Measurements from ENCODE around the gene CDT1. TPM values are rescaled to one million over a fixed set of nuclear protein-coding genes. Genes with fewer than 3 reads are reported as not detected.
A peak's percentile ranks its signal among the peaks of the same experiment; 100 is the strongest.

CDT1 gene
- total RNA-seq, 1 donor from 2014 or later: 9.4 TPM

DNA sequence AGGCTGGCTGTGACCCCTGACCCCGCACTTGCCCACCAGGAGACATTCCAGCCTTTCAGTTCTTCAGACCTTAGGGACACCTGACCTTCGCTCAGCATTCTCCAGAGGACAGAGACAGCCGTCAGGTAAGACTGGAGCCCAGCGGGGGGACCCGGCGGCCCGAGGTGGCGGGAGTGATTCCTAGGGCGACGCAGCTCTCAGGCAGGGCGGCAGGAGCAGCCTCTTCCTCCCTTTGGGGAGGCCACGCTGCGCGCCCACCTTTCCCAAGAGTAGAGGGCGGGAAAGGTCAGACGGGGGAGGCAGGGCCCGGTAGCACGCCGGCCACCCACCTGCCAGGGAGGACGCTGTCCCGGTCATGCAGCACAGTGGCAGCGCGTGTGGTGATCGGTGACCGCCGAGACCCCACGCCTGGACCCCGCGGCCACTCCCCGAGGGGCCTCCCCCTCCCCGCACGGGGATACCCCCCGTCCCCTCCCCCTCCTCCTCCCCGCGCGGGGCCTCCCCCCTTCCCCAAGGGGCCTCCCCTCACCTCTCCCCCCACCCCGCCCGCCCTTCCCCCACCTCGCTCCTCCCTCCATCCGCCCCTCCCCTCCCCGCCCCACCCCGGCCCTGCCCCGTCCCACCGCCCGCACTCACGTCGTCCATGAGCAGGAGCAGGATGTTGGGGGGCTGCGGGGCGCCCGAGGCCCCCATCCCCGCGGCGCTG is 52.7 kb downstream of the CDT1 start:
- DNase-seq (ENCODE audit: low read depth, low spot score): no peak

DNA sequence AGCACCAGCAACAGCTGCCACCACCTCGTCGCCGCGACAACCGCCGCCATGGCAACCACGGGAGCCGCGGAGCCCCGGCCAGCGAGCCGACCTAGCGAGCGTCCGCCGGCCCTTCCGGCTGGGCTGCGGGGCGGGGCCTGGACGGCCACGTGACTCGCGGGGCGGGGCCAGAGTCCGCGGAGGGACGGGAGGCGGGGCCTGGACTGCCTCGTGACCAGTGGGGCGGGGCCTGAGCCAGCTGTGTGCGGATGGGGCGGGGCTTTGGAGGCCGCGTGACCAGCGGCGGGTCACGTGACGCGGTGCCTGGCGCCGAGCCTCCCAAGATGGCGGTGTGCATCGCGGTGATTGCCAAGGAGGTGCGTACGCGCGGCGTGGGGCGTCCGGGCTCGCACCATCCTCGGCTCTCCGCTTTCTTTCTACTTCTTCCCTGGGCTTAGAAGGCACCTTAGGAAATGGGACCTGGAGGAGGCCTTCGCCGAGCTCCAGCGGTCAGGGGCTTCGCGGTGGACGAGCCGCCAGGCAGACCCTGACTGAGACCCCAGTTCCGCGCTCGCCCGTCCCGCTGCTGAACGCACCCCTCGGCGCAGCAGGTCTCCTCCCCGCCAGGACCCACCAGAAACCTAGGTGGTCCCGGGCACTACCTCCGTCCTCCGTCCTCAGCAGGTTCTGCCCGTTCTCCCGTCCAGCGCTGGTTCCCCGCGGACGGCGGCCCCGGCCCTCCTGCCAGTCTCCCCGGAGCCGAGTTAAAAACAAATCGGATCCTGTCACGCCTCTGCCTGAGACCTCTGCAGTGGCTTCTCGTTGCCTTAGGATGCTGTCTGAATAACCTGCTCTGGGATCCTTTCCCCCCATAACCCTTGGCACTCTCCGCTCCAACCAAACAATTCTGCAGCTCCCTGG is 53.5 kb downstream of the CDT1 start, which contains the start of the genes GALNS and TRAPPC2L:
Gene GALNS, minus strand, starts transcription at position 120 of the 900 bp plus-strand sequence. Its CDS starts 70 bp downstream, at position 50.
Gene TRAPPC2L, plus strand, starts transcription at position 300 of the 900 bp plus-strand sequence. Its CDS starts 24 bp downstream, at position 324.
- peak; percentile 78 for DNase-seq (ENCODE audit: low read depth, low spot score)

DNA sequence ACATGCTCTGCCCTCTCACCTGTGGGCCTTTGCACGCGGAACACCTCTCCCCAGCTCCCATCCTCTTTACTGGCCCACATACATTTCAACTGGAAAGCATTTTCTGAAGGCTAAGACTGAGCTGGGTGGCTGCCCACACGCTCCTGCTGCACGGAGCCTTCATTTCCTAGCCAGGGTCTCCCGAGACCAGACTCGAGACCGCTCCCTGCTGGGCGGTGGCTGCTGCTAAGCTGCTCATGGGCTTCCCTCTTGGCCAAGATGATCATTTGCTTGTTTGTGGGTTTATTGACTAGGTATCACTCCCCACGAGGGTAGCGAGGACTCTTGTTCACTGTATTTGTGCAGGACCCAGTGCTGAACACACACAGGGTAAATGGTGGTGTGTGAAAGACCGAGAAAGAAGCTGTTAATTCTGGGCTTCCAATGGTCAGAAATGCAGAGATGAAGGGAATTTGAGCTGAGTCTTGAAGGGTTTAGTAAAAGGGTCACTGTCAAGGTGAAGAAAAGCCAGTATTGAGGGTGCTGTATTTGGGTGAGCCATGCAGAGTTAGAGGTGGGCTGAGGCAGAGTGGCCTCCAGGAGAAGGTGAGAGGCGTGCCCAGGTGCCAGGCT is 54.2 kb downstream of the CDT1 start:
- DNase-seq (ENCODE audit: low read depth, low spot score): peak; percentile 49

Other genes with a start within 250 kb of the CDT1 start
- gene ZC3H18, start 233.4 kb upstream of the CDT1 start, total RNA-seq: 11.1 and 15.4 TPM in 2 replicates
- gene IL17C, start 165.2 kb upstream of the CDT1 start, total RNA-seq: not detected in 2 replicates
- gene CYBA, start 152.7 kb upstream of the CDT1 start, total RNA-seq: 20.8 and 34.5 TPM in 2 replicates
- 67.3 and 78.5 TPM in 2 replicates for gene MVD, start 140.7 kb upstream of the CDT1 start, total RNA-seq
- gene SNAI3, start 117.3 kb upstream of the CDT1 start, total RNA-seq: 0.14 and 0.33 TPM in 2 replicates
- gene RNF166, start 97.4 kb upstream of the CDT1 start, total RNA-seq: 13.4 and 20.8 TPM in 2 replicates
- gene CTU2, start 97.3 kb upstream of the CDT1 start, total RNA-seq: 29.6 and 33.6 TPM in 2 replicates
- 254 and 312 TPM in 2 replicates for gene PIEZO1, start 18.6 kb upstream of the CDT1 start, total RNA-seq
- 104 and 142 TPM in 2 replicates for gene APRT, start 8.1 kb downstream of the CDT1 start, total RNA-seq
- 16.8 and 21.9 TPM in 2 replicates for gene GALNS, start 53.2 kb downstream of the CDT1 start, total RNA-seq
- gene TRAPPC2L, start 53.3 kb downstream of the CDT1 start, total RNA-seq: 44.6 and 62.0 TPM in 2 replicates
- not detected in 2 replicates for gene PABPN1L, start 62.9 kb downstream of the CDT1 start, total RNA-seq
- gene CBFA2T3, start 173.4 kb downstream of the CDT1 start, total RNA-seq: not detected in 2 replicates